Measurements from ENCODE around the gene CAMK1D.

DNA sequence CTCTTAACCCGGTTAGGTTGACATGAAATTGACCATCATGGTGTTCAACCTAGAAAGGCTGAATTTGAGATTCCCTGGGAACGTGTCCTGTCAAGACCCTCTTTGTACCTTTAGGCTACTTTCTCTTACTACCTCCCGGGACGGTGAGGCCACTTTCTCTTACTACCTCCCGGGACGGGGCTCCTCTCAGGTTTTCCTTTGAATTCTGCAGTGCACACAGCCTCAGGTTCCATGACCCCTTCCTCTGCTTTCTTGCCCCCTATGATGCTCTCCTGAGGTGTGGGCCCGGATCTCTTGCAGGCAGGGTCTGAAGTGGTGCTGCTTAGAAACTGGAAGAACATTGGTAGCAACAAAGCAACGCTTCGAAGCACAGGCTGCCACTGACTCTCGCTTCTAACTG is 155.3 kb downstream of the CAMK1D start:
- TF ChIP-seq ARNTL (CRISPR knock-in tag; IDR thresholded peaks at IDR 0.05; ENCODE audit: borderline replicate concordance, low read depth) (no peak), CSDC2 (CRISPR knock-in tag; IDR thresholded peaks at IDR 0.05) (no peak), PPARA (CRISPR knock-in tag; IDR thresholded peaks at IDR 0.05; ENCODE audit: borderline replicate concordance) (no peak)
- TF ChIP-seq, protein P1, sequence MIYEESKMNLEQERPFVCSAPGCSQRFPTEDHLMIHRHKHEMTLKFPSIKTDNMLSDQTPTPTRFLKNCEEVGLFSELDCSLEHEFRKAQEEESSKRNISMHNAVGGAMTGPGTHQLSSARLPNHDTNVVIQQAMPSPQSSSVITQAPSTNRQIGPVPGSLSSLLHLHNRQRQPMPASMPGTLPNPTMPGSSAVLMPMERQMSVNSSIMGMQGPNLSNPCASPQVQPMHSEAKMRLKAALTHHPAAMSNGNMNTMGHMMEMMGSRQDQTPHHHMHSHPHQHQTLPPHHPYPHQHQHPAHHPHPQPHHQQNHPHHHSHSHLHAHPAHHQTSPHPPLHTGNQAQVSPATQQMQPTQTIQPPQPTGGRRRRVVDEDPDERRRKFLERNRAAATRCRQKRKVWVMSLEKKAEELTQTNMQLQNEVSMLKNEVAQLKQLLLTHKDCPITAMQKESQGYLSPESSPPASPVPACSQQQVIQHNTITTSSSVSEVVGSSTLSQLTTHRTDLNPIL (CRISPR knock-in tag; IDR thresholded peaks at IDR 0.05; ENCODE audit: low read depth), result no peak
- TF ChIP-seq, protein P2, sequence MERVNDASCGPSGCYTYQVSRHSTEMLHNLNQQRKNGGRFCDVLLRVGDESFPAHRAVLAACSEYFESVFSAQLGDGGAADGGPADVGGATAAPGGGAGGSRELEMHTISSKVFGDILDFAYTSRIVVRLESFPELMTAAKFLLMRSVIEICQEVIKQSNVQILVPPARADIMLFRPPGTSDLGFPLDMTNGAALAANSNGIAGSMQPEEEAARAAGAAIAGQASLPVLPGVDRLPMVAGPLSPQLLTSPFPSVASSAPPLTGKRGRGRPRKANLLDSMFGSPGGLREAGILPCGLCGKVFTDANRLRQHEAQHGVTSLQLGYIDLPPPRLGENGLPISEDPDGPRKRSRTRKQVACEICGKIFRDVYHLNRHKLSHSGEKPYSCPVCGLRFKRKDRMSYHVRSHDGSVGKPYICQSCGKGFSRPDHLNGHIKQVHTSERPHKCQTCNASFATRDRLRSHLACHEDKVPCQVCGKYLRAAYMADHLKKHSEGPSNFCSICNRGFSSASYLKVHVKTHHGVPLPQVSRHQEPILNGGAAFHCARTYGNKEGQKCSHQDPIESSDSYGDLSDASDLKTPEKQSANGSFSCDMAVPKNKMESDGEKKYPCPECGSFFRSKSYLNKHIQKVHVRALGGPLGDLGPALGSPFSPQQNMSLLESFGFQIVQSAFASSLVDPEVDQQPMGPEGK (CRISPR knock-in tag; IDR thresholded peaks at IDR 0.05; ENCODE audit: borderline replicate concordance), result no peak
- TF ChIP-seq, protein P3, sequence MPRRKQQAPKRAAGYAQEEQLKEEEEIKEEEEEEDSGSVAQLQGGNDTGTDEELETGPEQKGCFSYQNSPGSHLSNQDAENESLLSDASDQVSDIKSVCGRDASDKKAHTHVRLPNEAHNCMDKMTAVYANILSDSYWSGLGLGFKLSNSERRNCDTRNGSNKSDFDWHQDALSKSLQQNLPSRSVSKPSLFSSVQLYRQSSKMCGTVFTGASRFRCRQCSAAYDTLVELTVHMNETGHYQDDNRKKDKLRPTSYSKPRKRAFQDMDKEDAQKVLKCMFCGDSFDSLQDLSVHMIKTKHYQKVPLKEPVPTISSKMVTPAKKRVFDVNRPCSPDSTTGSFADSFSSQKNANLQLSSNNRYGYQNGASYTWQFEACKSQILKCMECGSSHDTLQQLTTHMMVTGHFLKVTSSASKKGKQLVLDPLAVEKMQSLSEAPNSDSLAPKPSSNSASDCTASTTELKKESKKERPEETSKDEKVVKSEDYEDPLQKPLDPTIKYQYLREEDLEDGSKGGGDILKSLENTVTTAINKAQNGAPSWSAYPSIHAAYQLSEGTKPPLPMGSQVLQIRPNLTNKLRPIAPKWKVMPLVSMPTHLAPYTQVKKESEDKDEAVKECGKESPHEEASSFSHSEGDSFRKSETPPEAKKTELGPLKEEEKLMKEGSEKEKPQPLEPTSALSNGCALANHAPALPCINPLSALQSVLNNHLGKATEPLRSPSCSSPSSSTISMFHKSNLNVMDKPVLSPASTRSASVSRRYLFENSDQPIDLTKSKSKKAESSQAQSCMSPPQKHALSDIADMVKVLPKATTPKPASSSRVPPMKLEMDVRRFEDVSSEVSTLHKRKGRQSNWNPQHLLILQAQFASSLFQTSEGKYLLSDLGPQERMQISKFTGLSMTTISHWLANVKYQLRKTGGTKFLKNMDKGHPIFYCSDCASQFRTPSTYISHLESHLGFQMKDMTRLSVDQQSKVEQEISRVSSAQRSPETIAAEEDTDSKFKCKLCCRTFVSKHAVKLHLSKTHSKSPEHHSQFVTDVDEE (CRISPR knock-in tag; IDR thresholded peaks at IDR 0.05), result no peak

Measured in SK-N-SH treated with all-trans-retinoic acid at 6 μM for 48 hours (cell line).